GM18858 (cell line): ENCODE measurements around the gene NPIPB9.
"Not testable (repeated sequence)": the region's sequence is repeated elsewhere in the genome, so short reads cannot be mapped to it uniquely, and the experiment has no call there.

Source experiments
- ATAC-seq: cut with Tn5 transposase; IDR thresholded peaks from one replicate; pipeline ENCODE4 v1.9.1; 2021; ENCODE audit not compliant: unreplicated experiment

The NPIPB9 gene

DNA sequence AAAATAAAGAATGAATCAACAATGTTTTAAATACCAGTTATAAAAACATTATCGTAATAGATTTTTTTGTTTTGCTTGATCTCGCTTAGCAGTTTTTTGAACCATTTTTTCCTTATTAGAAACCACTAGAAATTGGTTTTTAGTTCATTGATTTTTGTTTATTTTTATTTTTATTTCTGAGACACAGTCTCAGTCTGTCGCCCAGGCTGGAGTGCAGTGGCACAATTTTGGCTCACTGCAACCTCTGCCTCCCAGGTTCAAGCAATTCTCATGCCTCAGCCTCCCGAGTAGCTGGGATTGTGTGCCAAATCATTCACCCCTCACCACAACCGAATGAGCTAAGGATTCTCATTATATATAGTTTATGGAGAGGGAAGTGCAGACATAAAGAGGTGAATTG is at the start of gene NPIPB9:
TSS of gene NPIPB9 (plus strand) at position 301 of the 400 bp plus-strand sequence.
- not testable (repeated sequence) for ATAC-seq

DNA sequence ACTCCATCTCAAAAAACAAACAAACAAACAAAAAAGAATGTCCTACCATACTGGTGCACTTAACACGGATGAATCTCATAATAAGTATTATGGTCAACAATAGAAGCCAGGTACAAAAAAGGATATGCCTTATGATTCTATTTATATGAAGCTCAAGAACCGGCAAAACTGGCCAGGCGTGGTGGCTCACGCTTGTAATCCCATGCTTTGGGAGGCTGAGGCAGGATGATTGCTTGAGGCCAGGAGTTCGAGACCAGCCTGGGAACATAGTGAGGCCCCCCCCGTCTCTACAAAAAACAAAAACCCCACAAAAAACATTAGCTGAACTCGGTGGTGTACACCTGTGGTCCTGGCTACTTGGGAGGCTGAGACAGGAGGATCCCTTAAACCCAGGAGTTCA is 47.3 kb upstream of the NPIPB9 start:
- not testable (repeated sequence) for ATAC-seq

DNA sequence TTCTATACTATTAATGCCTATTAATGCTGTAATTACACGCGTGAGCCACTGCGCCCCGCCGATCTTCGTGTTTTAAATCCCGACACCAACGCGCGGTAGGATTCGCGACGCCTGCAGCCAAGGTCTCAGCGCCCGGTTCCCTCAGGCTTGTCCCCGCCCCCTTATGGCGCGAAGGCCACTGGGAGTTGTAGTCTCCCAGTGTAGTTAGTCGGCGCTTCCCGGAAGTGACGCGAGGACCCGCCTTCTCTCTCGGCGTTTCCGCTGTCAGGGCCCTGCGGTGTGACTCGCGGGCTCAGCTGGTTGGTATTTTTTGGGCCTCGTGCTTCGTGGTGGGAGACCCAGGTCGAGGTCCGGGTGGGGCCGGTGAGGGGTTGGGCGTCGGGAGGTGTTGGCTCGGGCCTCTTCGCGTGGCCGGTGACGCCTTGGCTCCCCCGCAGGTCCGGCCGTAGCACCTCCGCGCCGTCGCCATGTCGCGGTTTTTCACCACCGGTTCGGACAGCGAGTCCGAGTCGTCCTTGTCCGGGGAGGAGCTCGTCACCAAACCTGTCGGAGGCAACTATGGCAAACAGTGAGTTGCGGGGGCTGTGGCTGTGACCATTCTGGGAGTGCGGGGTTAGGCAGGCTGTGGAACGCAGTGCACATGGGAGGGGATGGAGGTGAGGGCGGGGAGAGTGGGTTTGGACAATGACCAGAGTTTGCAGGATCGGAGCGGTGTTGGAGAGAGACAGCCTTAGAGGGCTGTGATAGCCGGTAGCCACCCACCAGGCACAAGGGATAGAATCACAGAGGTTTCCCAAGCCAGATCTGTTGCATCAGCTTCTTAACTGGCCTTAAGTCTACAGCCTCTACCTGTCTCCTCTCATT is 40.1 kb upstream of the NPIPB9 start, which contains the start of gene EIF3C:
TSS of gene EIF3C (plus strand) at position 245 of the 864 bp plus-strand sequence. CDS start at position 468, 223 bp downstream.
- peak; percentile 96 for ATAC-seq

DNA sequence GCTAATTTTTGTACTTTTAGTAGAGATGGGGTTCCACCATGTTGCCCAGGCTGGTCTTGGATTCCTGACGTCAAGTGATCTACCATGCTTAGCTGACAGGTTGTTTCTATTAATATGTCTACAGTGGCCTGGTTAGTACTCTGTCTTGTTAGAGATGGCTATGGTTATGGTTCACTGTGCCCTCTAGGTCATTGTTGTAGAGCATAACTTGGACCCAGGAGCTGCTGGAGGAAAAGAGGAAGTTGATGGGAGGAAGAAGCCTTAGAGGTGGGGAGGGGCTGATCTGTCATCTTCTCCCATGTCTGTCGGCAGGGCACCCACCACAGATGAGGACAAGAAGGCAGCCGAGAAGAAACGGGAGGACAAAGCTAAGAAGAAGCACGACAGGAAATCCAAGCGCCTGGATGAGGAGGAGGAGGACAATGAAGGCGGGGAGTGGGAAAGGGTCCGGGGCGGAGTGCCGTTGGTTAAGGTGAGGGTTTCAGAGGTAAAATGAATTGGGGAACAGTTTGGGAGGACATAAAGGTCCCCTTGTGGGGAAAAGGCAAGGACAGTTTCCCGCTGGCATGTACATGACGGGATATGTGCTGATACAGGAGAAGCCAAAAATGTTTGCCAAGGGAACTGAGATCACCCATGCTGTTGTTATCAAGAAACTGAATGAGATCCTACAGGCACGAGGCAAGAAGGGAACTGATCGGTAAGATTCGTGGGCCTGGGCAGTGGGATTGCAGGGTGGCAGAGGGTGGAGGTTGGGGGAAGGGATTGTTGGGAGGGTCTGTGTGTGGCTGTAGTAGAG is 28.5 kb upstream of the NPIPB9 start:
- ATAC-seq: not testable (repeated sequence)

DNA sequence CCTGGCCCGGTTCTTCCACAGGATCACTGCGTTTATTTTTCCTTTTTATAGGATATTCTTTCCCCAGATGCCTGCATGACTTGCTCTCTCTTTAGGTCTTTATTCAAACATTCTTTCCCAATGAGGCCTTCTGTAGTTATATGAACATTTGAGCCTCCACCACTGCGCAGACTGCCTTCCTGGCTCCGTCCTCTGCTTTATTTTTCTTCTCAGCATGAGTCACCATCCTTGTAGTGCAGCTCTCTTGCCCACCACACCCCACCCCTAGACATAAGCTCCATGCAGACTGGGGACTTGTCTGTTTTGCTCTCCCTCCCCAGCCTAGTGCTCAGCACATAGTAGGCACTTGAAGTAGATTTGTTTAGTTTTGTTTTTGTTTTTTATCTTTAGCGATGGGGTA is 20.3 kb upstream of the NPIPB9 start:
- not testable (repeated sequence) for ATAC-seq

DNA sequence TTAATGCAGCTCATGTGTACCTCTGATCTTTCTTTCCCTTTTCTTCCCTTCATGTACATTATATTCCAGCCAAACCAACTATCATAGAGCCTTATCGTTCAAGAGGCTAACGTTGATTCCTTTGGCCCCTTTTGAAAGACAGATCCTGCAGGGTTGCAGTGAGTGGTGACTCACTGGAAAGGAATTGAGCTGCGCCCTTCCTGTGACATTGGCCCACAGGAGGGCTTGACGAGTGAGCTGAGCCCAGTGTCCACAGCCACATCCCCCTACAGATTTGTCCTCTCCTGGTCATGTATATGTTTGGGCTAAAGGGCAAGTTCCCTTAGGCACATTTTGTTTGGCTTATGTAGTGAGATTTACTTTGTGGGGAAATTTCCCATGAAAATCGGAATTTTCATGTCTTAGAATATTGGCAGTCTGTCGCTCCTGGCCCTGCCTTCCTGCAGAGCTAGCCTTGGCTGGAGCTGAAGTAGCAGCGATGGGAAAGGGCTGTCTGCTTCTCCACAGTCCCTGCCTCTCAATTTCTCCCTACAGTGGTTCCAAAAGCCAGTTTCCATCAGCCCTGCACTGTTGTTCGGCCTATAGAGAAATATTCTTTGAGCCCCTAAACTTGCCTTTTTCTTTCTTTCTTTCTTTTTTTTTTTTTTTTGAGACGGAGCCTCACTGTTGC is 19.0 kb upstream of the NPIPB9 start:
- not testable (repeated sequence) for ATAC-seq

DNA sequence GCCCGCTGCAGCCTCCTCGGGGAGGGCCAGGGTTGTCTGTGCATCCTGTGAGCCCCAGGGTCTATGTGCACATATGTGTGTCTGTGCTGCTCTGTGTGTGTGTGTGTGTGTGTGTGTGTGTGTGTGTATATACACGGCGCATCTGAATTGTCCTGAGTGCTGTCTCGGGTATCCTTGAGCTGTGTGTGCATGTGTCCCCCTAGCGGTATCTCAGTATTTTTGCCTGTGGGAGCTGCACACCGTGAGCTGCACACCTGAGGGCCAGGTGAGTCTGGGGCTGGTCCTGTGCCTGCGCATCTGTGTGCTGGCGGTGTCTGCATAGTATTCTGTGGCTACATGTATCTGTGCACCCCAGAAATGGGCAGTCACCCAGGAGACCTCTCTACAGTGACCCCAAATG is 11.8 kb upstream of the NPIPB9 start:
- ATAC-seq: not testable (repeated sequence)

DNA sequence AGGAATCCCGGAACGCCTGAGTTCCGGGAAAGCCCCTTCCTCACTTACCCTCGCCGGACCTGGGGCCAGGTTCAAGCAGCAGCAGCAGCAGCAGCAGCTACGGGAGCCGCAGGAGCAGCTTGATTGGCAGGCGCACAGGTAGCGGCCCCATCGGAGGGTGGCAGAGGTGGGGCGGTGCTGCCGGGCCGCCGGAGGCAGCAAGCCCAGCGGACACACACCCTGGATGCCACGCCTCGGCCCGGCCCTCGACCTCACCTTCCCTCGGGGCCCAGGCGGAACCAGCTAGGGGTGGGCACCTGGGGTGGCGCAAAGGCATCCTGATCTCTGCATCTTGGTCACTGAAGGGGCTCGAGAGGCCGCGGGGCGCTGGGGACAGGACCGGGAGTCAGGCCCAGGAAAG is 11.0 kb upstream of the NPIPB9 start:
- not testable (repeated sequence) for ATAC-seq

DNA sequence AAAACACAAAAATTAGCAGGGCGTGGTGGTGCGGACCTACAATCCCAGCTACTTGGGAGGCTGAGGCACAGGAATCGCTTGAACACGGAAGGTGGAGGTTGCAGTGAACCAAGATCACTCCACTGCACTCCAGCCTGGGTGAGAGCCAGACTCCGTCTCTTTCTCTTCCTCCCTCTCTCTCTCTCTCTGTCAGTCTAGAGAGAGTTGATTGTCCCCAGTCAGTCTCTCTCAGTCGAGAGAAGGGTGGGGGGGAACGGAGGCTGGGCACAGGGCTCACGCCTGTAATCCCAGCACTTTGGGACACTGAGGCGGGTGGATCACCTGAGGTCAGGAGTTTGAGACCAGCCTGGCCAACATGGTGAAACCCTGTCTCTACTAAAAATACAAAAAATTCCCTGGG is 10.3 kb upstream of the NPIPB9 start:
- not testable (repeated sequence) for ATAC-seq

DNA sequence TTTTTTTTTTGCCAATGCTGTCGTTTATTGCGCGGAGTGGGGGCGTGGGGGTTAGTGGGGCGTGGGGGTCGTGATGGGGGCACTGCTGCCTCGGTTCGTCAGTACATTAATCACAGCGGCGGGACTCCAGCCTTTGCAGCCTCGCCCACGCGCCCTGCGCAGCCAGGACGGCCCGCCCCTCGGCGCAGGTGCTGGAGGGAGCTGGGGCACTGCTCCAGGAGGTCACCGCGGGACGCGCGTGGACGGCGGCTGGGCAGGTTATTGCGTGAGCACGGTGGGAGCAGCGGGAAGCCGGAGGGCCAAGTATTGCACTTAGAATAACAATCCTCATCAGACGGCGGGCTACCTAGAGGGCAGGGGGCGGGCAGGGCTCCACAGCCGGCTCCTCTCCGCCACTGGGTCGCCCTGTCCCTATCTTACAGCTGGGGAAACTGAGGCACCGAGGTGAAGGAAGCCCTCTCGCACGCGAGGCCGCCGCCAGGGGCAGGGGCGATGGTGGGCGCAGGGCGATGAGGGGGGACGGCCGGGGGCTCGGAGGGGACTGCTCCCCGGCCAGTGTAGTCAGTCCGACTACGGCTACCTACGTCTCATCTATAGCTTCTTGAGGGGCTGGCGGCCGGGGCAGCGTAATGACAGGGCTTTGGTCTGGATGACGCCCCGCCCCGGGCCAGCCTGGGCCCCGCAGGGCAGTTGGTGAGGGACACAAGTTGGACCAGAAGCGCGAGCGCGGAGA is 4.8 kb upstream of the NPIPB9 start:
- not testable (repeated sequence) for ATAC-seq

DNA sequence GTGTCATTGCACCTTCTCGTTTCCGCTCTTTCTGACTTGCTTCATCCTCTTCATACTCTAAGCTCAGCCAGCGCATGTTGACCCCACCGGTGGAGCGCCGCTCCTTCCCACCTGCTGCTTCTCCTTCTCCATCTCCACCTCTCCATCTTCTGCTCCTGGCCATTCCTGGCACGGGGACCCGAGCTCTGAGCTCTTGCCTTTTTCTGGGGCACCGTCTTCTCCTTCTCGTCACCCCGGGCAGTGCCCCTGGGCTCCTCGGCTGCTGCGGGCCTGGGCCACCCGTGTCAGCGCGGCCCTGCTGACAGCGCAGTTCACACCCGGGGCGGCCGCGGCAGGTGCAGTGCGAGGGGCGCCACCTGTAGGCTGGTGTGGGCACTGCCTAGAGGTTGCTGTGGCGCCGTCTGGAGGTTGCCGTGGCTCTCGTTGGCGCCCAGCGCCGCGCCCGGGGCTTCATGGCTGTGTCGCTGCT is 1.6 kb upstream of the NPIPB9 start:
- peak; percentile 65 for ATAC-seq

DNA sequence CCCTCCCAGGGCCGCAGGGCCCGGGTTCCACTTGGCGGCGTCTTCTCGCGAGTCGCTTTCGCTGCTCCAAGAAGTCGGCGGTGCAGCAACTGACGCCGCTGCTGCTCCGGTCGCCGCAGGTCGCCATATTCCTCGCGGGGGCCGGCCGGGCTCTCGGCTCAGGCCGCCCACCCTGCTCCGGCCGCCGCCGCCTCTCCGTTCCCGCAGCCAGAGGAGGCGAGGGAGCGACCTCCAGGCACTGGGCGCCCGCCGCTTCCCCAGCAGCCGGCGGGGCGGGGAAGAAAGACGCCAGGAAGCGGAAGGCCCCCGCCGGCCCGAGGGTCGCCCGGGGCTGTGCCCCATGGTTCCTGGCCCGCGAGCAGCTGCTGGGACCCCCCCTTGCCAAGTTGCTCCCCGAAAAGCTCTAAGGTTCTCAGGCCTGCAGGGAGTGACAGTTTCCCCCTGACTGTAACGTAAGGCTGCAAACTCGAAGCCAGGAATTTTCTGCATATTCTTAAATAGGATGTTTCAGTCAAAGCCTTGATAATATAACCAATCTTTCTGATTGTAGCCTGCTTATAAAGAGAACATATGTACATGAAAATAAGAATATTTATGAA is 1.0 kb upstream of the NPIPB9 start:
- not testable (repeated sequence) for ATAC-seq

DNA sequence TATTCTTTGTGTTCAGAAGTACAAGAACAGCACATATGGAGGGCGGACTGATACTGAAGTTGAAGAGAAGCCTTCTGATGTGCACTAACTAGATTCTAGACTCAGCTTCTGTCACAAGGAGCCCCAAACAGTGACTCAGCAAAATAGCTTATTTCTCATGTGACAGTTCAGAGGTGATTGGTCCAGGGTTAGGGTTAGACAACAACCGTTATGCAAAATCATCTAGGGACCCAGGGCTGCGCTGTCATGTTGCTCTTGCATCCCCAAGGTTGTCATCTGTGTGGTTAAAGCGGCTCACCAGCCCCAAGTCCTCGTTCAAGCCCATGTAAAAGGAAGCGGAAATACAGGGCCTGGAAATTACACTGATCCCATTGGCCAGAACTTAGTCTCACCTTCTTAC is 30.1 kb downstream of the NPIPB9 start:
- not testable (repeated sequence) for ATAC-seq

DNA sequence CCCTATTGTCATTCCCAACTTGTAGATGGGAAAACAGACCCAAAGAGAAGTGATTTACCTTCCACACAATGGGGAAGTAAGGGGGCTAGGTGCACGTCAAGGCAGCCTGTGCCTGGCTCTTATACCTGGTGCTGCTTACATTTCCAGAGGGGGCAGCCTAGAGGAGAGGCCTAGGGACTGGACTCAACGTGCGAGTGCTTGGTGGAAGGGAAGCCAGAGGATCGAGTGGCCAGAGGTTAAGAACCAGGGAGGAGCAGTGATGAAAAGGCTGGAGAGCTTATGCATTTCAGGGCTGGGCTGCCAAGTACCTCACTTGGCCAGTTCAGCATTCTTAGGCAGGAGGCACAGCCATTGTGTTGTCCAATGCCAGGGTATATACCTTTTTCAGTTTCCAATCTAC is 30.8 kb downstream of the NPIPB9 start:
- not testable (repeated sequence) for ATAC-seq

DNA sequence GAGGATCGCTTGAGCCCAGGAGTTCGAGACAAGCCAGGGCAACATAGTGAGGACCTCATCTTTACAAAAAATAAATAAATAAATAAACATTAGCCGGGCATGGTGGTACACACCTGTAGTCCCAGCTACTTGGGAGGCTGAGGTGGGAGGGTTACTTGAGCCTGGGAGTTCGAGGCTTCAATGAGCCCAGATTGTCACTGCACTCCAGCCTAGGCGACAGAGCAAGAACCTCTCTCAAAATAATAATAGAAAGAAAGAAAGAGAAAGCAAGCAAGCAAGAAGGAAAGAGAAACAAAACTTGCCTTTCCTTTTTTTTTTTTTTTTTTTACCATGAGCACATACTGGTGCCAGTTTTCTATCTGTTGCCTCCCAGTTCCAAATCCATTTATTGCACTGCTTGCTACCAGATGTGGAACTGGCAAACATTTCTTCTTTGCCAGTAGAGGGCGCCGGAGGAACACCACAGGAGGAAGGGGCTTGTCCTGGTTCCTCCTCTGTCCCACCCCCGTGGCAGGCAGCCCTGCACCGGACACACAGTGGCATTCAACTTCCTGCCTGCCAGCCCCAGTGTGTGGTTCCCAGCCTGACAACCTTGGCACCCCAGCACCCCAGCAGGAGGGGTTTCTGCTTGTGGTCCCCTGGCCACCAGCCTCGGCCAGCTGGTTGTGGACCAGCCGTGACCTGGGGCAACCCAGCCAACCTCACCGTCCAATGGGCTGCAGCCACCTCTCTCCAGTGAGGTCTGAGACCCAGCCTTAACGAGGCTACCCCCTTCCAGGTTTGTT is 50.8 kb downstream of the NPIPB9 start:
- ATAC-seq: not testable (repeated sequence)

DNA sequence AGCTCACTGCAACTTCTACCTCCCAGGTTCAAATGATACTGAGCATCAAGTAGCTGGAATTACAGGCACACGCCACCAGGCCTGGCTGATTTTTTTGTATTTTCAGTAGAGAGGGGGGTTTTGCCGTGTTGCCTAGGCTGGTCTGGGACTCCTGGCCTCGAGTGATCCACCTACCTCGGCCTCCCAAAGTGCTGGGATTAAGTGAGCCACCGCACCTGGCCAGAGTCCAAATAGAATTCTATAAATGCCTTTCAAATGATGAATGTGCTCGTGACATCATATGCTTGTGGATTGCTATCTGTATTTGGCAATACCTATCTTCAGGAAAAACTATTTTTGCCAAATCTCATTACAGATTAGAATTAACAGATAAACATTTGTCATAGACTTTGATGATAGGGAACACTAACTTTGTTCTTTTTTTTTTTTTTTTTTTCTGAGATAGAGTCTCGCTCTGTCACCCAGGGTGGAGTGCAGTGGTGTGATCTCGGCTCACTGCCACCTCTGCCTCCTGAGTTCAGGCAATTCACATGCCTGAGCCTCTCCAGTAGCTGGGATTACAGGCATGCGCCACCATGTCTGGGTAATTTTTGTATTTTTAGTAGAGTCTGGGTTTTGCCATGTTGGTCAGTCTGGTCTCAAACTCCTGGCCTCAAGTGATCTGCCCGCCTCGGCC is 56.0 kb downstream of the NPIPB9 start:
- ATAC-seq: not testable (repeated sequence)

DNA sequence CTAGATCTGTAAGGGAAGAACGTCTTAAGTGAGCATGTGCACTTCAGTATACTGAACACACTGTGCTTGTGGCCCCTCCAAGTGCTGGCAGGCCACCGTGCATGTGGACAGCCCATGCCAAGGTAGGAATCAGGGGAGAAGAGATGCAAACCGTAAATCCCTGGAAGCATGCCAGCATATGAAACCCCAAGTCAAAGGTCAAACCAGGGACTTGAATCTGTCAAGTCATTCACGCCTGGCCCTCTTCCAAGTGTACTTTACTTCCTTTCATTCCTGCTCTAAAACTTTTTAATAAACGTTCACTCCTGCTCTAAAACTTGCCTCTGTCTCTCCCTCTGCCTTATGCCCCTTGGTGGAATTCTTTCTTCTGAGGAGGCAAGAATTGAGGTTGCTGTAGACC is 68.4 kb downstream of the NPIPB9 start:
- ATAC-seq: no peak

DNA sequence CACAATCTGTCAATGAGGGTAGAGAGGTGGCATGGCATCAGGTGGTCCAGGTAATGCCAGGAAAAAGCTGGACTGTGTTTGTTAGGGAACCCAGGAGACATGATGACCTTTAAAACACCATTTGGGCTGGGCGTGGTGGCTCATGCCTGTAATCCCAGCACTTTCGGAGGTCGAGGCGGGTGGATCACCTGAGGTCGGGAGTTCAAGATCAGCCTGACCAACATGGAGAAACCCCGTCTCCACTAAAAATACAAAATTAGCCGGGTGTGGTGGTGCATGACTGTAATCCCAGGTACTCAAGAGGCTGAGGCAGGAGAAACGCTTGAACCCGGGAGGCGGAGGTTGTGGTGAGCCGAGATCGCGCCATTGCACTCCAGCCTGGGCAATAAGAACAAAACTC is 69.0 kb downstream of the NPIPB9 start:
- ATAC-seq: not testable (repeated sequence)
